H4 (cell line): ENCODE measurements around the gene TXNL4A. TPM values are rescaled to one million over a fixed set of nuclear protein-coding genes. Genes with fewer than 3 reads are reported as not detected.

Source experiments
- total RNA-seq: library from RNA; depleted of rRNA; stranded (reverse); fragments of >200 nt; shearing (Covaris generic); gene quantifications from 2 replicates; pipeline ENCODE4 v1.2.3, GENCODE V29; 2014; rRNA removed

The TXNL4A gene
- total RNA-seq, 1 experiment from 2014 or later = 146 TPM

Other genes starting within 250 kb of the TXNL4A start
- not detected in 2 replicates for gene KCNG2, start 190.6 kb downstream of the TXNL4A start, total RNA-seq
- 17.4 and 25.6 TPM in 2 replicates for gene SLC66A2, start 36.9 kb downstream of the TXNL4A start, total RNA-seq
- 16.9 and 26.2 TPM in 2 replicates for gene HSBP1L1, start 23.9 kb downstream of the TXNL4A start, total RNA-seq
- 51.9 and 66.1 TPM in 2 replicates for gene RBFA, start 45.9 kb upstream of the TXNL4A start, total RNA-seq
- 21.3 and 27.8 TPM in 2 replicates for gene ADNP2, start 120.7 kb upstream of the TXNL4A start, total RNA-seq